Activated CD4-positive, alpha-beta T cell treated with anti-CD3 and anti-CD28 coated beads, Interleukin-2, Interleukin-4, amounts not matched to agents 100 ng/mL and 50 ng/mL, durations not matched to agents 16 hours and 8 hours (primary cell): ENCODE results near the gene ACTR5.
A peak's percentile ranks its signal among the peaks of the same experiment; 100 is the strongest.

Experiments
- DNase-seq: peaks from one replicate; pipeline ENCODE4 v3.0.0-alpha.2; 2020; ENCODE audit warnings: low spot score

The ACTR5 gene

DNA sequence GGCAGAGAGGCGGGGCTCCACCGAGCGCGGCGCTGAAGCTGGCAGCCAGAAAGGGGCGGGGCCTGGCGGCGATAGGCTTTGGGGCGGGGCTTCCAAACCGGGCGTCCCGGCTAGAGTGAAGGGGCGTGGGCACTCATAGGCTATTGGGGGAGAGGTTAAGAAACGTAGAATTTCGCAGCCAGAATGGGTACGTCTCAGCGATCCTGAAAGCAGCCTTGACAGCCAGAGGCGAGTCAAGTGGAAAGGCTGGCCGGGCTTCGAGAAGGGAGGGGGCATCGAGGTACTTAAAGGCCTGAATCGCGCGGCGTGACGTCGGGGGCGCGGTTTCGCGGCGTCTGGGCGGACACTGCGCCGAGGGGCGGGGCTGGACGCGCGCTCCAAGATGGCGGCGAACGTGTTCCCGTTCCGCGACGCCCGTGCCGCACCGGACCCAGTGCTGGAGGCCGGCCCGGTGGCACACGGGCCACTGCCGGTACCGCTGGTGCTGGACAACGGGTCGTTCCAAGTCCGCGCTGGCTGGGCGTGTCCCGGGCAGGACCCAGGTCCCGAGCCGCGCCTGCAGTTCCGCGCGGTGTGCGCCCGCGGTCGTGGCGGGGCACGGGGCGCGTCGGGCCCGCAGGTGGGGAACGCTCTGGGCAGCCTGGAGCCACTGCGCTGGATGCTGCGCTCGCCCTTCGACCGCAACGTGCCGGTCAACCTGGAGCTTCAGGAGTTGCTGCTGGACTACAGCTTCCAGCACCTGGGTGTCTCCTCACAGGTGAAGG is at the start of gene ACTR5:
Gene ACTR5 (plus strand): TSS at position 364 of the 764 bp plus-strand sequence. CDS start 19 bp downstream, at position 383.
- peak; percentile 96 for DNase-seq

DNA sequence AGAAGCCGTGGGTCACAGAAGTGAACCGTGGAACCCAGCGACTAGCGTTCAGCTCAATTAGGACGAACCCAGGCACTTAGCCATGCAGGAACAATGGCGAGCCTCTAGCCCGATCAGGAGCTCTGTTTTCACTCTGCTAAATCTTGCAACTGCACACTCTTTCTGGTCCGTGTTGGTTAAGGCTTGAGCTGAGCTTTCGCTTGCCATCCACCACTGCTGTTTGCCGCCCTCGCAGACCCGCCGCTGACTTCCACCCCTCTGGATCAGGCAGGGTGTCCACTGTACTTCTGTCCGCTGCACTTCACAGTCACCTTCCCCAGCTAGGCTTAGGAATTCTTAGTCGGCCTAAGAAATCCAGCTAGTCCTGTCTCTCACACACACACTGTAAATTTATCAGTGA is 49.7 kb upstream of the ACTR5 start:
- DNase-seq, result no peak

- DNase-seq, result no peak
These were observed 48.1 kb upstream of the ACTR5 start for GRCh38 chr20:38700141-38700540.

DNA sequence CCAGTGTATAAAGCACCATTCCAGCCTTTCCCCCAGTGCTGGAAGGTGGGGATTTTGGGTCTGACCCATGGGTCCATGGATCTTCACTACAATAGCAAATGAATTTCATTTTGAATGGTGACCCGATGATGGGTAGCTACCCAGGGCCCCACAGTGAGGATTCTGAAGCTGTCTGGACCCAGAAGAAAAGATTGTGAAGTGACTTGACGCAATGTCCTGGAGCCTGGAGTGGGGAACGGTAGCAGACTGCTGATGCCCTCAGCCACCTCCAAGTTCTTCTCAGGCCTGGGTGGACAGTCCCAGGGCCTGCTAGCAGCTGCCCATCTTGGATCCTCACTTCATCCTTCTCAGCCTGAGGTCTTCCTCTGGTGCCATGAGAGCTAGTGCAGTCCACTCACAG is 47.3 kb upstream of the ACTR5 start:
- no peak for DNase-seq

DNA sequence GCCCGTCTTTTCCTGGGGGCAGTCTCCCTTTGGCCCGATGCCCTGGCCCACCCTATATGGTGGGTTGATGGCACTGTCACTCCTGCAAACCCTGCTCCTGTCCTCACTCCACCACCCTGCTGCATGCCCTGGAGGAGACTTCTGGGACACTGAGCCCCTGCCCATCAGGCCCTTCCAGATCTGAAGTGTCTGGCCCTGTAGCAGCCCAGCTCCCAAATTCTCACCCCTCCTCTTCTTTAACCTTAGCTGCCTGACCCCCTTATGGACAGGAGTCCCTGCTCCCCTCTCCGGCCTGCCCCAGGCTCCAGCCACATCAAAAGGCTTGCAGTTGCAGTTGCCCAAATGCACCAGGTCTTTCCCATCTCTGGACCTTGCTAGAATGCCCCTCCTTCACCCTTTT is 44.7 kb upstream of the ACTR5 start:
- no peak for DNase-seq

GRCh38 chr20:38704136-38704535 is 44.1 kb upstream of the ACTR5 start:
- DNase-seq, result no peak

GRCh38 chr20:38706509-38706908 is 41.8 kb upstream of the ACTR5 start:
- DNase-seq, result no peak

DNA sequence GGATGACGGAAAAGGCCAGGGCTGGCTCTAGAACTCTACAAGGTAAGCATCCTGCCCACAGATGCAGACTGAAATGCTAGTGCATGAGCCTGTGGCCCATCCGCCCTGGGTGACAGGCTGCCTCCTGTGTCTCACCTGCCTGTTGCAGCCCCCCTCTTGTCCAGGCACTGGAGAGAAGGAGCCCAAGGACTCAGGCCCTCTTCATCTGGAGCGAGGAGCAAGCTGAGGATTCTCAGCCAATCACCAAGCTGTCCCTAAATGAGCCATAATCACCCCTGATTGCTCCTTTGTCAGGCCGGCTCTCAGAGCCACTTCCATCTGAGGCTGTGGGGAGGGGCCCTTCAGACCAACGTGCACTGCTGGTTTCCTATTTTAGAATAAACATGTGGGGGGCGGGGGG is 34.0 kb upstream of the ACTR5 start:
- no peak for DNase-seq

GRCh38 chr20:38715646-38716045 is 32.6 kb upstream of the ACTR5 start:
- no peak for DNase-seq

- DNase-seq, result no peak
These were observed 25.6 kb upstream of the ACTR5 start for GRCh38 chr20:38722683-38723016.

DNA sequence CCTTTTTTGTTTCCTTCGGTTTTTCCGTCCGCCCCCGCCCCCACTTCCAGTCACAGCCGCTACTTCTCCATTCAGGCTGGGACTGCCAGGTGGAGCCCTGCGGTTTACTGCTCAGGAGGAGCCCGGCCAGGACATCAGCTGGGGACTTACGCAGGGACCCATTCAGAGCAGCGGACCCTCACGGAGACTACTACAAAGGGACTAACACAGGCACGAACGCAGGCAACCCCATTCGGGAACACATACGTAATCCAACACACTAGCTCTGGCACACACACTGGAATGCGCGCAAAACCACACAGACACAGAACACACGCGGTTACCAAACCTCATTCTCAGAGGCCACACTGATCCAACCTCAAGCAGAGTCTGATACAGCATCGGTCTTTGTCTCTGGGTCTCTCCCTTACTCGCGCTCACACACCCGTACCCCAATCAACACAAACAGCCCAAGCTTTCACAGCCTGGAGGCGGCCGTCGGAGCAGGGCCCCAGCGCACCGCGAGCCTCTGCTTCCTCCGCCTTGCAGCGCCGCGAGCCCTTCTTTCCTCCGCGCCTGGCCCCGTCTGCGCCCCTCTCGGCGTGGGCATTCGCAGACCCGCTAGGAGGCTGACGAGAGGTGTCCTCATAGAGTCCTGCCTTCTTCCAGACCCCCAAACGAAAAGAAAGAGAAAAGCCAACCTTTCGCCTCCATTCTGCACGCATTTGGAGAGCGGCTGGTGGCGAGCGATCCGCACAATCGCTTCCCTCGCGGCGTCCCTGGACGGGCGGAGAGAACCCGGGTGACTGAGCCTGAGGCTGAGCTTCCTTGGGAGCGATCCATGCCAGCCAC is 25.0 kb upstream of the ACTR5 start:
- DNase-seq, result no peak

- no peak for DNase-seq
These were observed 24.2 kb upstream of the ACTR5 start, which contains the start of gene SLC32A1 for GRCh38 chr20:38723848-38724625. TSS of gene SLC32A1 (plus strand) at chr20:38724486. CDS start at chr20:38724725, 239 bp downstream.

- no peak for DNase-seq
These were observed 23.6 kb upstream of the ACTR5 start for GRCh38 chr20:38724626-38725147.

DNA sequence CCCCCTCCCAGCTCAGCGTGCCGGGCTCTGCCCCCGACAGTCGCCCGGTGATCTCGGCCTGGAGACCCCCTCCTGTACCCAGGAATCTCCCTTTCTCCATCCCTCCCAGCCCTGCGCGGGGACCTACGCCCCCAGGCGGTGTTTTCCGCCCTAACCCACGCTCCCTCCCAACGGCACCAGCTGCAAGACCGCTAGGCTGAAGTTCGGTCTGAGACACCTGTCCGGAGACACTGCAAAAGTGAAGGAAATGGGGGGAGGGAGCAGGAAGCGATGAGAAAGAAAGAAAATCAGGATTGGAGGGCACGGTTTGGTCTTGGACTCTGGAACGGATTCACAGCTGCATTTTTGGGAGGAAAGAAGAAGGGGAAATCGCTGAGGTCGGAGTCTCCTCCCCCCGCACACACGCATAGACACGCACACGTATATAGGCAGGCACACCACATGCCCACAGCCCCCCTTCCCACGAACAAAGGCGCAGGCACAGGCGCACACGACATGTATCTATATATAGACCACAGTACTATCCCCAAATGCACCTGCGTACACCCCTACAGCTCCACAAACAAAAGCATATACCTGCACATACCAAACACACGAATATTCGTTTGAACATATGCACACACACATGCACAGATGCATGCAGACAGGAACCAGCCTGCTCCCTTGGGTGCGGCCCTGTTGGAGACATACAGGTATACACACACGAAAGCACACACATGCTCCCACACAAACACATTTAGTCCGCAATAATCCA is 22.9 kb upstream of the ACTR5 start:
- DNase-seq, result no peak

- peak; percentile 34 for DNase-seq
These were observed 22.1 kb upstream of the ACTR5 start for GRCh38 chr20:38725931-38726803.

GRCh38 chr20:38726804-38727606 is 21.3 kb upstream of the ACTR5 start:
- DNase-seq, result peak; percentile 72

DNA sequence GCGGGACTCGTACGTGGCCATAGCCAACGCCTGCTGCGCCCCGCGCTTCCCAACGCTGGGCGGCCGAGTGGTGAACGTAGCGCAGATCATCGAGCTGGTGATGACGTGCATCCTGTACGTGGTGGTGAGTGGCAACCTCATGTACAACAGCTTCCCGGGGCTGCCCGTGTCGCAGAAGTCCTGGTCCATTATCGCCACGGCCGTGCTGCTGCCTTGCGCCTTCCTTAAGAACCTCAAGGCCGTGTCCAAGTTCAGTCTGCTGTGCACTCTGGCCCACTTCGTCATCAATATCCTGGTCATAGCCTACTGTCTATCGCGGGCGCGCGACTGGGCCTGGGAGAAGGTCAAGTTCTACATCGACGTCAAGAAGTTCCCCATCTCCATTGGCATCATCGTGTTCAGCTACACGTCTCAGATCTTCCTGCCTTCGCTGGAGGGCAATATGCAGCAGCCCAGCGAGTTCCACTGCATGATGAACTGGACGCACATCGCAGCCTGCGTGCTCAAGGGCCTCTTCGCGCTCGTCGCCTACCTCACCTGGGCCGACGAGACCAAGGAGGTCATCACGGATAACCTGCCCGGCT is 20.6 kb upstream of the ACTR5 start:
- no peak for DNase-seq

DNA sequence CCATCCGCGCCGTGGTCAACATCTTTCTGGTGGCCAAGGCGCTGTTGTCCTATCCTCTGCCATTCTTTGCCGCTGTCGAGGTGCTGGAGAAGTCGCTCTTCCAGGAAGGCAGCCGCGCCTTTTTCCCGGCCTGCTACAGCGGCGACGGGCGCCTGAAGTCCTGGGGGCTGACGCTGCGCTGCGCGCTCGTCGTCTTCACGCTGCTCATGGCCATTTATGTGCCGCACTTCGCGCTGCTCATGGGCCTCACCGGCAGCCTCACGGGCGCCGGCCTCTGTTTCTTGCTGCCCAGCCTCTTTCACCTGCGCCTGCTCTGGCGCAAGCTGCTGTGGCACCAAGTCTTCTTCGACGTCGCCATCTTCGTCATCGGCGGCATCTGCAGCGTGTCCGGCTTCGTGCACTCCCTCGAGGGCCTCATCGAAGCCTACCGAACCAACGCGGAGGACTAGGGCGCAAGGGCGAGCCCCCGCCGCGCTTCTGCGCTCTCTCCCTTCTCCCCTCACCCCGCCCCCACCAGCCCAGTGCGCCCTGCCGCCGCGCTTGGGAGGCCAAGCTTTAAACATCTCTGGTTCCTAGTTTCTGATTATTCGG is 20.0 kb upstream of the ACTR5 start:
- DNase-seq, result no peak
